VCaP (cell line): ENCODE measurements around the gene FAM181A.

ENCODE experiments used
- H3K27ac ChIP-seq: fragments of 450-650 bp; 2 replicates; pipeline ENCODE4 v1.5.1; 2017
- CTCF ChIP-seq: fragments of 450-650 bp; conservative IDR thresholded peaks from 2 replicates; pipeline ENCODE4 v1.5.1; 2017; ENCODE audit warnings: mild to moderate bottlenecking, moderate library complexity

The FAM181A gene

GRCh38 chr14:93915800-93916199 is 11.3 kb upstream of the FAM181A start:
- no peak overlapping the region for H3K27ac ChIP-seq
- no peak for TF ChIP-seq CTCF

- no peak overlapping the region for H3K27ac ChIP-seq
- no peak for TF ChIP-seq CTCF
Observed at GRCh38 chr14:93916498-93916897, 10.6 kb upstream of the FAM181A start.

- TF ChIP-seq CTCF = no peak
- H3K27ac ChIP-seq = no peak overlapping the region
Observed at GRCh38 chr14:93917141-93917540, 10.0 kb upstream of the FAM181A start.

GRCh38 chr14:93921001-93921806 is 5.9 kb upstream of the FAM181A start:
- no peak for TF ChIP-seq CTCF

GRCh38 chr14:93923626-93924025 is 3.5 kb upstream of the FAM181A start:
- TF ChIP-seq CTCF = no peak
- no peak overlapping the region for H3K27ac ChIP-seq

More at GRCh38 chr14:93921001-93921806, 5.9 kb upstream of the FAM181A start:
- H3K27ac ChIP-seq = no peak overlapping the region

DNA sequence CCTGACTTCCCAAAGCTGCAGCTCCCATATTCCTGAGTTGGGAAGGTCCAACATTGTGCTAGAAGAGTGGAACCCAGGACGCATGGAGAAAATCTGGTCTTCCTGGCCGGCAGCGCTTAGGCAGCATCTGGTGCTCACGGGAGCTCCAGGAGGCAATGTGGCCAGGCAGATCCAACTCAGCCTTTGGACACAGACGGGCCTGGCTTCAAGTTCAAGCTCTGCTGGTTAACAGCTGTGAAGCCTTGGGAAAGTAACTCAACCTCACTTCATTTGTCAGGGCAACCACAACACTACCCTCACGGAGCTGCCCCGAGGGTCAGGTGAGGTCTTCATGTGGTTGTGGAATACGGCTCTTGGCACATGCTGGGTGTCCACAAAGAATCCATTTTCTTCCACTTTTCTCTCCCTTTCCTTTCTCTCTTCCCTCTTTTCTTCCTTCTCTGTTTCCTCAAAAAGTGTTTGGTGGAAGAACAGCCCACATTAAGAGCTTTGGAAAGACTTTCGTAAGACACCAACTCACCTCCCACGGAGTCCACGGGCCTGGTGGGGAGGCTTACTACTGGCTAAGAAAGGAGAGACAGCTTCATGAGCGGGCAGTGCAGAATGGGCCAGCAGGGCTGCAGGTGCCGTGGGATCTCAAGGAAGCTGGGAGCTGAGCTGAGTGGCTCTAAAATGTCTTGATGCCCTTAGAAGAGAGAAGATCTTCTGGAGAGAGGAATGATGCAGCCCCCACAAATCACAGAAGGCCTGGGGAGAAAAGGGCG is 2.4 kb upstream of the FAM181A start:
- TF ChIP-seq CTCF = no peak
- no peak overlapping the region for H3K27ac ChIP-seq

GRCh38 chr14:93925374-93925895 is 1.7 kb upstream of the FAM181A start:
- no peak overlapping the region for H3K27ac ChIP-seq
- TF ChIP-seq CTCF = no peak
